ENCODE data around the gene CEMIP.

CEMIP gene

GRCh38 chr15:80849308-80849707 lies 70.1 kb downstream of the CEMIP start:
- no peak for DNase-seq (ENCODE audit: low read depth in 2 of 2)

- DNase-seq (ENCODE audit: low read depth in 2 of 2), result no peak
These were observed 71.8 kb downstream of the CEMIP start for GRCh38 chr15:80850941-80851451.

GRCh38 chr15:80852676-80853075 lies 73.5 kb downstream of the CEMIP start:
- no peak for DNase-seq (ENCODE audit: low read depth in 2 of 2)

GRCh38 chr15:80854104-80854503 lies 74.9 kb downstream of the CEMIP start:
- no peak for DNase-seq (ENCODE audit: low read depth in 2 of 2)

GRCh38 chr15:80855206-80855605 lies 76.0 kb downstream of the CEMIP start:
- DNase-seq (ENCODE audit: low read depth in 2 of 2), result no peak

GRCh38 chr15:80856400-80856799 lies 77.2 kb downstream of the CEMIP start:
- no peak for DNase-seq (ENCODE audit: low read depth in 2 of 2)

GRCh38 chr15:80856809-80857377 lies 77.7 kb downstream of the CEMIP start:
- no peak for DNase-seq (ENCODE audit: low read depth in 2 of 2)

- DNase-seq (ENCODE audit: low read depth in 2 of 2), result no peak
These were observed 82.6 kb downstream of the CEMIP start for GRCh38 chr15:80861731-80862170.

- DNase-seq (ENCODE audit: low read depth in 2 of 2), result no peak
These were observed 85.5 kb downstream of the CEMIP start for GRCh38 chr15:80864666-80865065.

GRCh38 chr15:80866936-80867335 lies 87.8 kb downstream of the CEMIP start:
- no peak for DNase-seq (ENCODE audit: low read depth in 2 of 2)

GRCh38 chr15:80870366-80870765 lies 91.2 kb downstream of the CEMIP start:
- no peak for DNase-seq (ENCODE audit: low read depth in 2 of 2)

- no peak for DNase-seq (ENCODE audit: low read depth in 2 of 2)
These were observed 91.7 kb downstream of the CEMIP start for GRCh38 chr15:80870893-80871292.

GRCh38 chr15:80871858-80872257 lies 92.7 kb downstream of the CEMIP start:
- DNase-seq (ENCODE audit: low read depth in 2 of 2), result no peak

- DNase-seq (ENCODE audit: low read depth in 2 of 2), result no peak
These were observed 94.3 kb downstream of the CEMIP start for GRCh38 chr15:80873366-80873952.

- DNase-seq (ENCODE audit: low read depth in 2 of 2), result no peak
These were observed 96.6 kb downstream of the CEMIP start for GRCh38 chr15:80875568-80876347.

GRCh38 chr15:80876348-80876674 lies 97.1 kb downstream of the CEMIP start:
- DNase-seq (ENCODE audit: low read depth in 2 of 2), result no peak

GRCh38 chr15:80878242-80878866 lies 99.2 kb downstream of the CEMIP start:
- DNase-seq (ENCODE audit: low read depth in 2 of 2), result no peak

- no peak for DNase-seq (ENCODE audit: low read depth in 2 of 2)
These were observed 99.7 kb downstream of the CEMIP start for GRCh38 chr15:80878867-80879250.

- no peak for DNase-seq (ENCODE audit: low read depth in 2 of 2)
These were observed 100.9 kb downstream of the CEMIP start for GRCh38 chr15:80880086-80880485.

GRCh38 chr15:80883641-80884040 lies 104.5 kb downstream of the CEMIP start:
- DNase-seq (ENCODE audit: low read depth in 2 of 2), result no peak

- no peak for DNase-seq (ENCODE audit: low read depth in 2 of 2)
These were observed 105.9 kb downstream of the CEMIP start for GRCh38 chr15:80885016-80885579.

GRCh38 chr15:80887148-80887547 lies 108.0 kb downstream of the CEMIP start:
- DNase-seq (ENCODE audit: low read depth in 2 of 2), result no peak

Data from stimulated activated CD8-positive, alpha-beta memory T cell treated with anti-CD3 and anti-CD28 coated beads, Interleukin-2, amount 100 ng/mL, for 48 hours (primary cell).